Activated naive CD8-positive, alpha-beta T cell treated with anti-CD3 and anti-CD28 coated beads, Interleukin-2, amount 50 U/mL, for 24 hours (primary cell): ENCODE results near the gene CCM2.
A peak's percentile ranks its signal among the peaks of the same experiment; 100 is the strongest.

Experiments used
- ATAC-seq: fragments of 150-1000 bp; cut with Tn5 transposase; one replicate; pipeline ENCODE4 v1.10.0; 2021
- DNase-seq: peaks from one replicate; pipeline ENCODE4 v3.0.0; 2021
- H3K27ac Mint-ChIP-seq: one replicate; pipeline ENCODE4 v1.8.0; 2021; ENCODE audit warnings: mild to moderate bottlenecking, mixed read lengths
- H3K27me3 Mint-ChIP-seq: one replicate; pipeline ENCODE4 v1.8.0; 2021; ENCODE audit warnings: mixed read lengths
- H3K36me3 Mint-ChIP-seq: one replicate; pipeline ENCODE4 v1.8.0; 2021; ENCODE audit warnings: low read depth, mixed read lengths
- H3K4me1 Mint-ChIP-seq: one replicate; pipeline ENCODE4 v1.8.0; 2021; ENCODE audit warnings: mixed read lengths
- H3K4me3 Mint-ChIP-seq: one replicate; pipeline ENCODE4 v1.8.0; 2021; ENCODE audit warnings: mild to moderate bottlenecking, moderate library complexity, mixed read lengths
- H3K9me3 Mint-ChIP-seq: one replicate; pipeline ENCODE4 v1.8.0; 2021; ENCODE audit warnings: mixed read lengths

The CCM2 gene

GRCh38 chr7:44975331-44976039 is 24.5 kb upstream of the CCM2 start:
- Mint-ChIP-seq H3K36me3 (peaks cover 68% of the 10 kb centered on the region), H3K4me3 (peak overlapping the region; percentile 100), H3K27me3 (no peaks in the 10 kb centered on the region), H3K27ac (peak overlapping the region; percentile 85), H3K4me1 (peaks cover 57% of the 10 kb centered on the region), H3K9me3 (no peaks in the 10 kb centered on the region)
- ATAC-seq (no peak), DNase-seq (no peak)

DNA sequence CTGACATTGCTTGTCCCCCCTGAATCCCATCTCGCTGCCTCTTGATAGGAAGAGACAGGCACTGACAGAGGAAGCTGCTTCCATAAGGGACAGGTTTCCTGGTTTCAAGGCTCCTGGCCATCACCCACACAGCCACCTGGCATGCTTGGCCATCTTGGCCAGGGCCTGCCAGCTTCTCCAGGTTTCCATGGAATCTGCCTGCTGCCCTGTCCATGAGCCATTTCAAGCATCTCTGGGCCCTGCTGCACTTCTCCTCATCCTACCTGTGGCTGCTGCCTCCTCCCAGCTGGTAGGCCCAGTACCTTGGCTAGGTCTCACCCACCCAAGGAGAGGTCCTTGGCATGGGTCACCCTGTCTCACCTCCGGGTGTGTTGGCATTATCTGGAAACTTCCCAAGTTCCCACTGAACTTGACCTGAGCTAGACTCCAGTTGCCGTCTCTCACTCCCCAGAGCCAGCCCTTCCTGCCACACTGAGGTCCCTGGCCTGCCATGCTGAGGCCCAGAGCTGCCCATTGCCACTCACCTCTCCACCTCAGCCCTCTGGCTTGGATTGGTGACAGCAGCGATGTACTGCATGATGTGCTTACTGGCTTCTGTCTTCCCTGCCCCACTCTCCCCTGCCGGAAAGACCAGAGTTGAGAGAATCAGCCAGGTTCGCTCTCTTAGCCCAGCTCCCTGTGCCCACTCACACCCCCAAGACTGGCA is 23.8 kb upstream of the CCM2 start:
- H3K36me3 Mint-ChIP-seq = peaks cover 64% of the 10 kb centered on the region
- H3K4me1 Mint-ChIP-seq = peaks cover 64% of the 10 kb centered on the region
- H3K9me3 Mint-ChIP-seq = no peaks in the 10 kb centered on the region
- ATAC-seq (no peak), DNase-seq (no peak)
- H3K27ac Mint-ChIP-seq = peak overlapping the region; percentile 85
- no peaks in the 10 kb centered on the region for H3K27me3 Mint-ChIP-seq
- peak overlapping the region; percentile 100 for H3K4me3 Mint-ChIP-seq

DNA sequence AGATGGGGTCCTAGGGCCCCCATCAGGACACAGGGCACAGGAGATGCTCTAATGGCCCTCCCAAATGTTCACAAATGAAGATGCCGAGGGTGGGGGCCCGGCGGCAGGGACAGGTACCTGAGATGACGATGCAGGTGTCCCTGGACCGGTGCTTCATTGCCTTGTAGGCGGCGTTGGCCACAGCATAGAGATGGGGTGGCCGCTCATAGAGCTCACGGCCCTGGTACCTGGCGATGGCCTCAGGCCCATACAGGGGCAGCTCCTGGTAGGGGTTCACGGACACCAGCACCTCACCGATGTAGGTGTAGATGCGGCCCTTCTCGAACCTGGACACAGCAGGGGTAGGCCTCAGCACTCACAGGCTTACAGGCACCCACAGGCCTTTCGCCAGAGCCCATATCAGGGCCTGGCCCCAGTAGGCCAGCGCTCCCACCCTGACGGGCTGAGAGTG is 23.2 kb upstream of the CCM2 start:
- Mint-ChIP-seq H3K27ac (peak overlapping the region; percentile 99), H3K4me1 (peaks cover 69% of the 10 kb centered on the region), H3K9me3 (no peaks in the 10 kb centered on the region), H3K27me3 (no peaks in the 10 kb centered on the region), H3K36me3 (peaks cover 62% of the 10 kb centered on the region), H3K4me3 (peak overlapping the region; percentile 100)
- DNase-seq (no peak), ATAC-seq (no peak)

DNA sequence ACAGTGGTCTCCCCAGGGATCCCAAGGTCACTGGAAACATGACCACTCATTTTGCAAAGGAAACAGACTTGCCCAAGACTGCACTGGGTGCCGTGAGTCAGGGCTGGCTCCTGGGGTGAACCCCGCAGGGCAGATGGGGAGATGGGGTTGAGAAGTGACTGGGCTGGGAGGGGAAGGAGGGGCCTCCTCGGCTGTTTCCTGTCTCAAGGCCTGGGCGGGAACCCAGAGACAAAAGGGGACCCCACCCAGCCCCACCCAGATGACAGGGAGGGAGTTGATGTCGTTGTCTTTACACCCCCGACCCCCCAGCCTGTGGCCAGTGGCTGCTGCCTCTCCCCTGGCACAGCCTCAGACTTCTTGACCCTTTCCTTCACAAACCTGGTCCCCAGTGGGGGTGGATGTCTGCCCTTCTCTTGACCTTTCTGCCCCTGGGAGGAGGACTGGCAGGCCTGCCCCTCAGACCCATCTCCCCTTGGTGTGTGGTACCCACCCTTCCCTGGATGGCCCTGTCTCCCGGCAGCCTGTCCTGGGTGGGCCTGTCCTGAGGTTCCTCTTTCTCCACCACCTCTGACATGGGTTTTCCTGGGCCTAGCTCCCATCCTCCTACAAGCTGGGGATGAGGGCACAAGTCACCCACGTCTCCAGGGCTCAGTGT is 22.6 kb upstream of the CCM2 start:
- ATAC-seq (peak; percentile 49), DNase-seq (peak; percentile 81)
- H3K36me3 Mint-ChIP-seq = peaks cover 62% of the 10 kb centered on the region
- H3K9me3 Mint-ChIP-seq = no peaks in the 10 kb centered on the region
- no peaks in the 10 kb centered on the region for H3K27me3 Mint-ChIP-seq
- peak overlapping the region; percentile 99 for H3K27ac Mint-ChIP-seq
- peaks cover 69% of the 10 kb centered on the region for H3K4me1 Mint-ChIP-seq
- H3K4me3 Mint-ChIP-seq = peak overlapping the region; percentile 100

GRCh38 chr7:44977959-44978335 is 22.1 kb upstream of the CCM2 start:
- no peaks in the 10 kb centered on the region for H3K27me3 Mint-ChIP-seq
- H3K9me3 Mint-ChIP-seq = no peaks in the 10 kb centered on the region
- H3K27ac Mint-ChIP-seq = peak overlapping the region; percentile 99
- ATAC-seq (no peak), DNase-seq (peak; percentile 47)
- H3K4me3 Mint-ChIP-seq = peak overlapping the region; percentile 100
- H3K36me3 Mint-ChIP-seq = peaks cover 62% of the 10 kb centered on the region
- peaks cover 74% of the 10 kb centered on the region for H3K4me1 Mint-ChIP-seq

DNA sequence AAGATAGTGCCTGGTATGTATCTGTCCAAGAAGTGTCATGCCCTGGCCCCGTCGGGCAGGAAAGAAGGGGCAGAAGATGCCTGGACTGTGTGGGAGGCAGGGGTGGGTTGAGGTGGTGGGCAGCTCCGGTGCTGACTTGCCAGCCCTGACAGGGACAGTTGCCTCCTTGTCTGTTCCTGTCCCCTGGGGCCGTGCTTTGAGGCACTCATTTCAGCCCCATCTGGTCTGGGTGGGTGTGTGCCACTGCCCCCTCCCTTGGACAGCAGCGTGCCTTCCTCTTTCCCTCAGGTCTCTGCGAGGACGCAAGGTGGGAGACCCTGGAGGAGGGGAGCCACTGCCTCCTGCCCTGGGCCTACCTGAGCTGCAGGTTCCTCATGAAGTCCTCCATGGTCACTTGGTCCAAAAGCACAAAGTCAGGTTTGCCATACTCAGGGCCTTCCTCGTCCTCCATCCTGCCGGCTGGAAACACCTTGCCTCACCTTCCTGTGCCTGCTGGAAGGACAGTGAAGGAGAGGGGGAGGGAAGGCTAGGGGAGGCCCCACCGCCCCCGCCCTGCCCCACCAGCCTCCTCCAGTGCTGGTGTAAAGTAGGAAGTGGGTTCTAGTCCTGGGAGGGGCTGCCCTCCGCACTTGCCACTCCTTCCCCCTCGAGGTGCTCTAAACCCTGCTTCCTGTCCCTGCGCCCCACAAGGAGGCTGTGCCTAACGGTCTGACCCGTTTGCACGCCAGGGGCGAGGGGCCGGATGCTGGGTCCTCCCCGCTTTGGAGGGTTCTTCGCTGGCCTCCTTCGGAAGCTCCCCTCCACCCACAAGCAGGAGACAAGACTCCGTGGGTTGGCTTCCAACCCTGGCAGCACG is 21.3 kb upstream of the CCM2 start, which contains the start of gene MYO1G:
TSS of gene MYO1G (minus strand) at position 505 of the 856 bp plus-strand sequence. CDS start at position 451, 54 bp downstream.
- ATAC-seq (peak; percentile 60), DNase-seq (peak; percentile 91)
- Mint-ChIP-seq H3K9me3 (no peaks in the 10 kb centered on the region), H3K27ac (peak within 1 kb of the TSS; percentile 99), H3K27me3 (no peaks in the 10 kb centered on the region), H3K4me3 (peak within 1 kb of the TSS; percentile 100), H3K36me3 (peaks cover 63% of the 10 kb centered on the region), H3K4me1 (peaks cover 79% of the 10 kb centered on the region)

DNA sequence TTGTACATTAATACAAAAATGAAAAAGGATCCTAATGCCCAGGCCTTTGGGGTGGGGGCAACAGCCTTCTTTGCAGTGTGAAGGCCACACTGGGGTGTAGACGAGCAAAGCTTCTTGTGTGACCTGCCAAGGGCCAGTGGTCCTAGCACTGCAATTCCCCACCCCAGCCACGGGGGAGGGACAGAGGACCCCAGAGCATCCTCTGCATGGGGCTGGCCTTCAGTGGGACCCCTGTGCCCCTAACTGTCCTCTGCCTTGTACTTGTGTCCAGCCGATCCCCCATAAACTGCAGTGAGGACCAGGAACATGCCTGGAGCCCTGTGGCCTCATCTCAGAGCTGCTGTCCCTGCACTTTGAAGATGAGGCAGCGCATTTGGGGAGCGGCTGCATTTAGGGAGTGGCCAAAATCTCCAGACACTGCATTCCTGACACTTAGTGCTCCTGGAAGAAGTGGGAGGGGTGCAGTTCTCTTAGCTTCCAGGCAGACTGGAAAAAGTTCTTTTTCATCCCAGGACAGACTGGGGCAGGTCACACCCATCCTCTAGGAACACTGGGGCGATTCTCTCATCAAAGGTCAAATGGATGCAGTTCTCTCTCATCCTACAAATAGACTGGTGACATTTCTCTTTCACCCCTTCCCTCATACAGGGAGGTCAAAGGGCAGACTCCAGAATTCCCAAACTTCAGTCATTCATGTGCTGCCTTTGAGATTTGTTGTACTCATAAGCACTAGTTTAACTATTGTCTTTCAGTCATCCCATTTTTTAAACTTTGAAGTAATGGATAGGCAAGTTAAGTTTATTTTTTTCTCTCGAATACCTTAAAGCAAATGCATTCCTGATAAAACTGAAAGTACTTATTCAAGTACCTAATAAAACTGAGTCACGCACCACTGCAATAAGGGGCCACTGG is 20.3 kb upstream of the CCM2 start:
- no peaks in the 10 kb centered on the region for H3K9me3 Mint-ChIP-seq
- H3K27me3 Mint-ChIP-seq = no peaks in the 10 kb centered on the region
- peak; percentile 48 for DNase-seq
- ATAC-seq = no peak
- peak overlapping the region; percentile 100 for H3K4me3 Mint-ChIP-seq
- peaks cover 77% of the 10 kb centered on the region for H3K4me1 Mint-ChIP-seq
- H3K36me3 Mint-ChIP-seq = peaks cover 68% of the 10 kb centered on the region
- H3K27ac Mint-ChIP-seq = peak overlapping the region; percentile 99

GRCh38 chr7:44980393-44981034 is 19.5 kb upstream of the CCM2 start:
- H3K4me1 Mint-ChIP-seq = peaks cover 73% of the 10 kb centered on the region
- no peaks in the 10 kb centered on the region for H3K27me3 Mint-ChIP-seq
- H3K27ac Mint-ChIP-seq = peak overlapping the region; percentile 99
- no peaks in the 10 kb centered on the region for H3K9me3 Mint-ChIP-seq
- peak overlapping the region; percentile 100 for H3K4me3 Mint-ChIP-seq
- DNase-seq (peak; percentile 87), ATAC-seq (peak; percentile 60)
- peaks cover 71% of the 10 kb centered on the region for H3K36me3 Mint-ChIP-seq

- ATAC-seq = peak; percentile 1
- DNase-seq = peak; percentile 60
- peak overlapping the region; percentile 100 for H3K4me3 Mint-ChIP-seq
- H3K27ac Mint-ChIP-seq = peak overlapping the region; percentile 99
- peaks cover 71% of the 10 kb centered on the region for H3K36me3 Mint-ChIP-seq
- H3K4me1 Mint-ChIP-seq = peaks cover 68% of the 10 kb centered on the region
- no peaks in the 10 kb centered on the region for H3K27me3 Mint-ChIP-seq
- H3K9me3 Mint-ChIP-seq = no peaks in the 10 kb centered on the region
Measured at GRCh38 chr7:44981035-44981706, 18.8 kb upstream of the CCM2 start.

- Mint-ChIP-seq H3K9me3 (no peaks in the 10 kb centered on the region), H3K4me1 (peaks cover 71% of the 10 kb centered on the region), H3K27ac (peak overlapping the region; percentile 99), H3K4me3 (peak overlapping the region; percentile 100), H3K27me3 (no peaks in the 10 kb centered on the region), H3K36me3 (peaks cover 64% of the 10 kb centered on the region)
- ATAC-seq (no peak), DNase-seq (no peak)
Measured at GRCh38 chr7:44982535-44982923, 17.5 kb upstream of the CCM2 start.

DNA sequence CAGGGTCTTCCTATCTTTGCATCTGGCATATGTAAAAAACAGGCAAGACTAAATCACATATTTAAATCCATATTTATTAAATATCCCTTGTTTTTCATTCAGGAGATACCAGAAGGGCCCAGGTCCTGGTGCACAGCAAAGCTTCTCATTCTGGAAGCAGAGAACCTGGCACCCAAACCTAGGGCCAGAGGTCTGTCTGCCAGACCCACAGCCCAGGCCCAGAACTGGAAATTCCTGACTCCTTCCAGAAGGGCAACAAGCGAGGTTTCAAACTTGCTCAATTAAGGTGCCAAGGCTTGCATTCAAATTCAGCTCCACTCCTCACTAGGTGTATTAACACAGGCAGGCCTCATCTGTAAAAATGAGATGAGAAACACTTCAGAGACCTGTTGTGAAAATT is 17.0 kb upstream of the CCM2 start:
- Mint-ChIP-seq H3K36me3 (peaks cover 64% of the 10 kb centered on the region), H3K4me1 (peaks cover 73% of the 10 kb centered on the region), H3K4me3 (peak overlapping the region; percentile 100), H3K27ac (peak overlapping the region; percentile 99), H3K27me3 (no peaks in the 10 kb centered on the region), H3K9me3 (no peaks in the 10 kb centered on the region)
- DNase-seq (no peak), ATAC-seq (no peak)

DNA sequence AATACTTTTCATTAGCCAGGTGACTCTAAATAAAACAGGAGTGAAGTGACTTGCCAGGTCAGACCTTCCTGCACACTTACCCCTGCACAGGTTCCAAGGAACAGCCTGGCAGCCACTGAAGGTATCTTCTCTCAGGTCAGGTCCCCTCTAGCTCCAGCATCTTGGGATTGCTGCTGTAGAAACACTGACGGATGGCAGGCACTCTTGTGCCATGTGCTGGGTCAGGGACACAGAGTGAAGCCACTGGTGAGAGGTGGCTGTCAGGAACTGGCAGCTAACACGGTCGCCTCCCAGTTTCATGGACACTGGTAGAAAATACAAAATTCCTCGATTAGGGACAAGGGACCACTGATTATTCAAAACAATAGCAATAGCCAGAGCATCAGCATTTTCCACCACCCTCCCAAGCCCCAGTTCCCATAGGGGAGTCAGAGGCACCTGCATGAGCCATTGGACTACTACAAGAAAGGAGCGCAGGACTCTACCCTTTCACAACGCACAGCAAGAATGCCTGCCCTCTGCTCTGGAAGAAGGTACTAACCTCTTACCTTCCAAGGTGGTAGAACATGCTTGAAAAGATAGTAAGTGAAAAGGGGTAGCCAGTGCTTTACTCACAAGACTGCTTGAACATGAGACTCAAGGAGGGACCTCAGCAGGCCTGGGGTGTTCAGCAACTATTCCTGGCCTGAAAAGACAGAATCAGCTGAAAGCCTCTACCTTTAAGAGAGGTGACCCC is 16.1 kb upstream of the CCM2 start:
- H3K4me3 Mint-ChIP-seq = peak overlapping the region; percentile 100
- H3K9me3 Mint-ChIP-seq = no peaks in the 10 kb centered on the region
- peaks cover 81% of the 10 kb centered on the region for H3K4me1 Mint-ChIP-seq
- H3K36me3 Mint-ChIP-seq = peaks cover 60% of the 10 kb centered on the region
- ATAC-seq = no peak
- H3K27me3 Mint-ChIP-seq = no peaks in the 10 kb centered on the region
- DNase-seq = no peak
- peak overlapping the region; percentile 99 for H3K27ac Mint-ChIP-seq
